Left lung (tissue), 10 donors: ENCODE results near the gene SLC9A5. TPM values are rescaled to one million over a fixed set of nuclear protein-coding genes. Genes with fewer than 3 reads are reported as not detected.

Experiments
- ATAC-seq: fragments of 200-7000 bp; cut with Tn5 transposase; one replicate; pipeline ENCODE4 v1.9.1; 2020; ENCODE audit warnings: moderate library complexity
- DNase-seq, 4 donors: peaks; one replicate each; pipeline ENCODE4 v3.0.0-alpha.2; 2013 to 2020
- H3K27ac ChIP-seq, 2 donors: fragments of 200-600 bp; sonication (generic) in 1 of 2; one replicate each; pipeline versions ENCODE4 v1.5.0 to v1.8.0; 2020 to 2021
- H3K27me3 ChIP-seq, 2 donors: fragments of 200-600 bp; sonication (generic) in 1 of 2; one replicate each; pipeline versions ENCODE4 v1.5.0 to v1.8.0; 2020 to 2021
- H3K36me3 ChIP-seq, 2 donors: fragments of 200-600 bp; sonication (generic) in 1 of 2; one replicate each; pipeline versions ENCODE4 v1.5.0 to v1.8.0; 2020 to 2021
- H3K4me1 ChIP-seq, 2 donors: fragments of 200-600 bp; one replicate each; pipeline ENCODE4 v1.8.0; 2021
- H3K4me3 ChIP-seq, 2 donors: fragments of 200-600 bp; sonication (generic) in 1 of 2; one replicate each; pipeline versions ENCODE4 v1.5.0 to v1.8.0; 2020 to 2021; ENCODE audit warnings: mild to moderate bottlenecking in 1 of 2
- H3K9me3 ChIP-seq, 2 donors: fragments of 200-600 bp; sonication (generic) in 1 of 2; one replicate each; pipeline versions ENCODE4 v1.5.0 to v1.8.0; 2020 to 2021
- CTCF ChIP-seq, 2 donors: fragments of 200-600 bp; sonication (generic) in 1 of 2; IDR thresholded peaks; one replicate each; pipeline versions ENCODE4 v1.5.0 to v1.8.0; 2021; ENCODE audit warnings: antibody characterized with exemption in 2 of 2
- intact Hi-C, 2 donors: fragments of 100-400 bp; cut with DNase I; formaldehyde crosslinking; loops; one replicate each; pipeline versions ENCODE4 v1.11.2 to v1.14.2; 2022
- polyA plus RNA-seq, 6 donors: library from polyadenylated mRNA; unstranded; fragments of 120-200 nt; gene quantifications; one replicate each; pipeline ENCODE4 v1.2.1, GENCODE V29; 2013; ENCODE audit not compliant: insufficient read length in 6 of 6
- total RNA-seq, 2 donors: library from RNA; stranded (reverse); fragmentation: NEBNext Ultra II Directional; extraction: Animal tissue kit (Norgen Biotek cat#: 25700); gene quantifications; one replicate each; pipeline ENCODE4 v1.2.1, GENCODE V29; 2021
- donor health status: DM: no; HTN: yes; CAD: no.
- donor health status: DM: no; HTN: no; CAD: no.

SLC9A5 gene
- total and polyA plus RNA-seq, 8 donors, result 3.2 to 26.1 (median 20.9) TPM

GRCh38 chr16:67238806-67239470 is 9.8 kb upstream of the SLC9A5 start:
- no peak overlapping the region for H3K4me3 ChIP-seq
- H3K27me3 ChIP-seq, result no peaks in the 10 kb centered on the region
- H3K27ac ChIP-seq, result peak overlapping the region in 1 of 2 donors; percentile 97
- intact Hi-C loops, result no loop called here
- no peak for TF ChIP-seq CTCF (IDR thresholded peaks at IDR 0.05)
- ATAC-seq (no peak), DNase-seq (peak in 1 of 4 donors; percentile 30)
- peaks cover 44 to 46% of the 10 kb centered on the region in 2 donors for H3K4me1 ChIP-seq
- no peaks in the 10 kb centered on the region for H3K9me3 ChIP-seq
- H3K36me3 ChIP-seq, result peaks cover 0 to 63% of the 10 kb centered on the region in 2 donors

GRCh38 chr16:67240506-67240905 is 8.3 kb upstream of the SLC9A5 start:
- no peak for TF ChIP-seq CTCF (IDR thresholded peaks at IDR 0.05)
- H3K4me1 ChIP-seq, result peaks cover 60 to 62% of the 10 kb centered on the region in 2 donors
- peak overlapping the region; percentile 92 to 97 for H3K27ac ChIP-seq
- ATAC-seq (peak; percentile 73), DNase-seq (peak in 3 of 4 donors; percentile 68 to 88 (median 80))
- no peak overlapping the region for H3K4me3 ChIP-seq
- intact Hi-C loops, result no loop called here
- peaks cover 0 to 47% of the 10 kb centered on the region in 2 donors for H3K36me3 ChIP-seq
- H3K27me3 ChIP-seq, result no peaks in the 10 kb centered on the region
- H3K9me3 ChIP-seq, result no peaks in the 10 kb centered on the region

DNA sequence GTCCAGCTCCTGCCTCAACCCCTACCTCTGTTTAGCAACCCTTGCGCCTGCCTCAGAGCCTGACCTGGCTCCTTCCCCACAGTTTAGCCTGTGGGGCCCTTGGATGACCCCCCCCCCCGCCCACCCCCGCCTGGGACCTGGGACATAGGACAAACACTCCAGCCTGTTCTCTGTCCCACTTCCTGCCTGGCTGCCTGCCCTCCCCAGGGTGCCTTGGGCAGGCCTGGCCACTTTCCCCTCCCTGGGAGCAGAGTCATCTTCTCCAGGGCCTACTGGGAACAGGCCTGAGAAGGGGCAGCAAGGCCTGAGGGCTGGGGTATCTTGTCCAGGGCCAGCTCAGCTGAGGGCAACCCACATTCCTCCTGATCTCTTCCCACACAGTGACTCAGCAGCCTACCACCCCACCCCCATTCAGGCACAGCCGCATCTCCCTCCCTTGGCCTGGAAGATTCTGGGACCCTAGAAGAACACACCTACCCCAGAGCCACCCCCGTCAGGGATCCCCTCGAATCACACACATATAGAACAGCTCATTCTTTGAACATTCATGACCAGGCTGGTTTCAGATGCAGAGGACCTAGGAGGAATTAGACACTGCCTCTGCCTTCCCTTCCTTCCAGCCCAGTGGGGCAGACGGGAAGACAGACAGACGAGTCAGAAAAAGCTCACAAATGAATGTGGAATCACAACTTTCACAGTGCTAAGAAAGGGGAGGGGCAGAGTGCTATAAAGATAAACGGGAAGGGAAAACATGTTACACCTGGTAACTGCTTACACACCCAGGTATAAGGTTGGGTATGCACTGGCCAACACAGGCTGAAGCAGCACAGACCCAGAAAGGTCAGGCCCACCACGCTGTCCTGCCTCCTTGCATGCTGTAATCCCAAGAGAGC is 7.5 kb upstream of the SLC9A5 start:
- H3K4me3 ChIP-seq, result no peak overlapping the region

DNA sequence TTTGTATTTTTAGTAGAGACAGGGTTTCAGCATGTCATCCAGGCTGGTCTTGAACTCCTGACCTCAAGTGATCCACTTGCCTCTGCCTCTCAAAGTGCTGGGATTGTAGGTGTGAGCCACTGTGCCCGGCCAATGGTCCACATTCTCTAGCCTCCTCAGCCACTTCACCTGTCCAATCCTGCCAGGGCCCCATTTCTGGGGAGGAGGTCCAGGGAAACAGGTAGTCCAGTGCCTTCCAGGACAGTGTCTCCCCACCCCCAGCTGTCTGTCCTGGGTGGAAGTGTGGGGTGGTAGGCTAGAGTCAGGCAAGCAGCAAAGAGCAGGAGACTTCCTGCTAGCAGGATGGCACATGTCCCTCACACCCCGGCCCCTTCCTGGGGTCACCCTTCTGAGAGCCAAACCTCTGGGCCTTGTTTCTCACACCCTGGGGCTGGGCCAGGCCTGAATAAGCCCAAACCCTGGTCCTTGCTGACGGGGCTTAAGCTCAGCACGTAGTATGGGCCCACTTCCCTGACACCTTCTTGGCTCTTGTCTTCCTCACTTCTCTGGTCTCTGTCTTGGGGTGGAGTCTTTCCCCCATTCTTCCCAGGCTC is 6.5 kb upstream of the SLC9A5 start:
- Histone ChIP-seq H3K27ac (peak overlapping the region; percentile 92 to 97), H3K4me3 (no peak overlapping the region), H3K36me3 (peaks cover 0 to 30% of the 10 kb centered on the region in 2 donors), H3K9me3 (no peaks in the 10 kb centered on the region), H3K4me1 (peaks cover 63 to 69% of the 10 kb centered on the region in 2 donors), H3K27me3 (no peaks in the 10 kb centered on the region)
- ATAC-seq, result no peak
- peak in 2 of 4 donors; percentile 94 to 95 for DNase-seq
- TF ChIP-seq CTCF (IDR thresholded peaks at IDR 0.05), result no peak
- intact Hi-C loops, result no loop called here

More for the DNA sequence above, 7.5 kb upstream of the SLC9A5 start:
- ATAC-seq (peak; percentile 59), DNase-seq (peak in 3 of 4 donors; percentile 64 to 89 (median 85))
- TF ChIP-seq CTCF (IDR thresholded peaks at IDR 0.05), result no peak
- intact Hi-C loops, result no loop called here
- Histone ChIP-seq H3K27me3 (no peaks in the 10 kb centered on the region), H3K4me1 (peaks cover 63 to 69% of the 10 kb centered on the region in 2 donors), H3K9me3 (no peaks in the 10 kb centered on the region), H3K36me3 (peaks cover 0 to 40% of the 10 kb centered on the region in 2 donors), H3K27ac (peak overlapping the region; percentile 92 to 97)
